ENCODE results near the gene CD28. TPM values are rescaled to one million over a fixed set of nuclear protein-coding genes. Genes with fewer than 3 reads are reported as not detected.

Gene CD28
- total and polyA plus RNA-seq, 10 of the 15 experiments (the other 5 are each of a cell fraction or from before 2014, with no cell fraction given) = 0.03 to 0.23 (median 0.04) TPM; not detected in 7

GRCh38 chr2:203683421-203683820 lies 23.0 kb upstream of the CD28 start (continued):
- TF ChIP-seq PAX5 (IDR thresholded peaks at IDR 0.05; ENCODE audit: borderline replicate concordance, low read depth, low read length) (no peak), ZBTB40 (IDR thresholded peaks at IDR 0.05; ENCODE audit: borderline replicate concordance) (no peak), FOXM1 (IDR thresholded peaks at IDR 0.05; ENCODE audit: low read depth, low read length) (no peak), GABPA (IDR thresholded peaks at IDR 0.05; ENCODE audit: low read depth) (no peak)

GRCh38 chr2:203683932-203684556 lies 22.4 kb upstream of the CD28 start:
- RAD21 ChIA-PET (ENCODE audit: unreplicated experiment) = no interaction called here
- CTCF ChIA-PET = no interaction called here
- SMC1A ChIA-PET (ENCODE audit: uncharacterized antibody, unreplicated experiment) = no interaction called here

More at GRCh38 chr2:203683932-203684556, 22.4 kb upstream of the CD28 start:
- Histone ChIP-seq H3K79me2 (ENCODE audit: control insufficient read depth, insufficient read depth, low read length) (no peaks in the 10 kb centered on the region), H3K36me3 (ENCODE audit: control insufficient read depth in 2 of 2, insufficient read depth in 2 of 2, low read length in 1 of 2) (no peaks in the 10 kb centered on the region), H3K27me3 (replicated peaks in 1 of 2; ENCODE audit: control insufficient read depth in 2 of 2, insufficient read depth in 2 of 2, low read length in 1 of 2) (no peaks in the 10 kb centered on the region), H3K4me3 (no peak overlapping the region), H3K4me2 (ENCODE audit: control insufficient read depth, insufficient read depth) (no peak overlapping the region), H2AFZ (ENCODE audit: control insufficient read depth, low read depth, low read length) (no peak overlapping the region), H3K9me3 (replicated peaks; ENCODE audit: control insufficient read depth, insufficient read depth, low read length) (no peaks in the 10 kb centered on the region), H3K9ac (ENCODE audit: control insufficient read depth, insufficient read depth, low read length) (no peak overlapping the region), H3K4me1 (ENCODE audit: control insufficient read depth, insufficient read depth, low read length) (peaks cover 7% of the 10 kb centered on the region; the same call in 1 of the 2 replicates), H3K27ac (ENCODE audit: control insufficient read depth, insufficient read depth) (no peak overlapping the region), H4K20me1 (ENCODE audit: control insufficient read depth, insufficient read depth) (no peaks in the 10 kb centered on the region)
- FAIRE-seq = no peak
- POLR2A ChIA-PET = no interaction called here
- peak; percentile 28 for DNase-seq (ENCODE audit: low read depth, low spot score)
- peak; percentile 94 for ATAC-seq
- TF ChIP-seq MTA3 (IDR thresholded peaks at IDR 0.05; ENCODE audit: borderline replicate concordance, low read length) (no peak), NFYA (IDR thresholded peaks at IDR 0.05; ENCODE audit: borderline replicate concordance, low read depth, low read length) (no peak), ZSCAN29 (IDR thresholded peaks at IDR 0.05) (no peak)
- in situ Hi-C loops (cut with MboI) = no loop called here
- intact Hi-C loops (cut with micrococcal nuclease; ENCODE audit: unreplicated experiment) = no loop called here
- 25% methylated on average over 1 of the region's 1 CpG for WGBS (ENCODE audit: insufficient coverage, insufficient replicate concordance, low lambda C conversion rate, missing lambda C conversion rate)
- no TSS peak for BruUV-seq (replicated peaks)

Measured in GM12878 (cell line).